Fibroblast of lung (primary cell): ENCODE data around the gene RPAP3.

Experiments
- EZH2 ChIP-seq: IDR thresholded peaks from 2 replicates; pipeline ENCODE4 v1.5.1; 2012; ENCODE audit warnings: low read length, control low read depth, mild to moderate bottlenecking; ENCODE audit errors: missing control alignments
- TF ChIP-seq, protein P1 (sequence below), 2 donors: IDR thresholded peaks in 1 of 2; conservative IDR thresholded peaks in 1 of 2; 1 replicate in 1 of 2; 2 replicates in 1 of 2; pipeline ENCODE4 v1.5.1; 2011 to 2012; ENCODE audit warnings: low read length in 2 of 2, control low read depth in 1 of 2, inconsistent platforms in 1 of 2, low read depth in 1 of 2, mild to moderate bottlenecking in 1 of 2

DNA sequence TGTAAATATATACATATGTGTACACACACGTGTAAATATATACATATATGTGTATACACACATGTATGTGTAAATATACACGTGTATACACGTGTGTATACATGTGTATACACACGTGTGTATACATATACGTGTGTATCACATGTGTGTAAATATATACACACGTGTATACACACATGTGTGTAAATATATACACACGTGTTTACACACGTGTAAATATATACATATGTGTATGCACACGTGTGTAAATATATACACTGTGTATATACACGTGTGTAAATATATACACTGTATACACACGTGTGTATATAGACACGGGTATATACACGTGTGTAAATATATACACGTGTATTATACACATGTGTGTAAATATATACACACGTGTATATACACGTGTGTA lies 71.7 kb downstream of the RPAP3 start:
- TF ChIP-seq EZH2: no peak
- TF ChIP-seq, protein P1, sequence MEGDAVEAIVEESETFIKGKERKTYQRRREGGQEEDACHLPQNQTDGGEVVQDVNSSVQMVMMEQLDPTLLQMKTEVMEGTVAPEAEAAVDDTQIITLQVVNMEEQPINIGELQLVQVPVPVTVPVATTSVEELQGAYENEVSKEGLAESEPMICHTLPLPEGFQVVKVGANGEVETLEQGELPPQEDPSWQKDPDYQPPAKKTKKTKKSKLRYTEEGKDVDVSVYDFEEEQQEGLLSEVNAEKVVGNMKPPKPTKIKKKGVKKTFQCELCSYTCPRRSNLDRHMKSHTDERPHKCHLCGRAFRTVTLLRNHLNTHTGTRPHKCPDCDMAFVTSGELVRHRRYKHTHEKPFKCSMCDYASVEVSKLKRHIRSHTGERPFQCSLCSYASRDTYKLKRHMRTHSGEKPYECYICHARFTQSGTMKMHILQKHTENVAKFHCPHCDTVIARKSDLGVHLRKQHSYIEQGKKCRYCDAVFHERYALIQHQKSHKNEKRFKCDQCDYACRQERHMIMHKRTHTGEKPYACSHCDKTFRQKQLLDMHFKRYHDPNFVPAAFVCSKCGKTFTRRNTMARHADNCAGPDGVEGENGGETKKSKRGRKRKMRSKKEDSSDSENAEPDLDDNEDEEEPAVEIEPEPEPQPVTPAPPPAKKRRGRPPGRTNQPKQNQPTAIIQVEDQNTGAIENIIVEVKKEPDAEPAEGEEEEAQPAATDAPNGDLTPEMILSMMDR (conservative IDR thresholded peaks at IDR 0.05 in 1 of 2, IDR thresholded peaks at IDR 0.05 in 1 of 2; ENCODE audit: low read depth in 1 of 2, low read length in 2 of 2): no peak
